HL-60/S4 treated with phorbol 12-myristate 13-acetate at 8.2 ng/mL for 4 days and 3 days (cell line): Measurements from ENCODE around the gene NR2F1.

ENCODE experiments used
- in situ Hi-C: fragments of 300-500 bp; cut with MboI; formaldehyde crosslinking; loops from 2 replicates; pipeline ENCODE4 v1.15.0; 2022; ENCODE audit warnings: low sequenced_read_pairs

NR2F1 gene

GRCh38 chr5:93603793-93604643 lies 21.0 kb downstream of the NR2F1 start:
- in situ Hi-C loops: no loop called here

GRCh38 chr5:93604644-93605515 lies 21.9 kb downstream of the NR2F1 start:
- in situ Hi-C loops: no loop called here

- in situ Hi-C loops: no loop called here
Observed at GRCh38 chr5:93606382-93606752, 23.3 kb downstream of the NR2F1 start.

- in situ Hi-C loops: no loop called here
Observed at GRCh38 chr5:93607367-93608258, 24.6 kb downstream of the NR2F1 start.

- in situ Hi-C loops: no loop called here
Observed at GRCh38 chr5:93608855-93609254, 25.8 kb downstream of the NR2F1 start.

GRCh38 chr5:93609762-93610161 lies 26.7 kb downstream of the NR2F1 start:
- in situ Hi-C loops: no loop called here

GRCh38 chr5:93610581-93611272 lies 27.7 kb downstream of the NR2F1 start:
- in situ Hi-C loops: no loop called here

- in situ Hi-C loops: no loop called here
Observed at GRCh38 chr5:93611273-93611975, 28.4 kb downstream of the NR2F1 start.

- in situ Hi-C loops: no loop called here
Observed at GRCh38 chr5:93611976-93612854, 29.2 kb downstream of the NR2F1 start.

- in situ Hi-C loops: no loop called here
Observed at GRCh38 chr5:93612855-93613243, 29.8 kb downstream of the NR2F1 start.

- in situ Hi-C loops: no loop called here
Observed at GRCh38 chr5:93616538-93617174, 33.6 kb downstream of the NR2F1 start.

GRCh38 chr5:93620487-93621326 lies 37.7 kb downstream of the NR2F1 start:
- in situ Hi-C loops: no loop called here

- in situ Hi-C loops: no loop called here
Observed at GRCh38 chr5:93621327-93621798, 38.3 kb downstream of the NR2F1 start.

- in situ Hi-C loops: no loop called here
Observed at GRCh38 chr5:93622240-93622885, 39.3 kb downstream of the NR2F1 start.

- in situ Hi-C loops: no loop called here
Observed at GRCh38 chr5:93623153-93623552, 40.1 kb downstream of the NR2F1 start.

- in situ Hi-C loops: no loop called here
Observed at GRCh38 chr5:93626801-93627200, 43.8 kb downstream of the NR2F1 start.

- in situ Hi-C loops: no loop called here
Observed at GRCh38 chr5:93632327-93632726, 49.3 kb downstream of the NR2F1 start.
